Stimulated activated CD8-positive, alpha-beta memory T cell treated with anti-CD3 and anti-CD28 coated beads, Interleukin-7, amount 100 ng/mL, for 1 hour (primary cell): ENCODE data around the gene SLC22A14.
"Not testable (repeated sequence)": the region's sequence is repeated elsewhere in the genome, so short reads cannot be mapped to it uniquely, and the experiment has no call there.

Experiments used
- DNase-seq, 2 donors: peaks; one replicate each; pipeline ENCODE4 v3.0.0-alpha.2; 2020; ENCODE audit warnings: low read depth in 2 of 2

SLC22A14 gene, protein sequence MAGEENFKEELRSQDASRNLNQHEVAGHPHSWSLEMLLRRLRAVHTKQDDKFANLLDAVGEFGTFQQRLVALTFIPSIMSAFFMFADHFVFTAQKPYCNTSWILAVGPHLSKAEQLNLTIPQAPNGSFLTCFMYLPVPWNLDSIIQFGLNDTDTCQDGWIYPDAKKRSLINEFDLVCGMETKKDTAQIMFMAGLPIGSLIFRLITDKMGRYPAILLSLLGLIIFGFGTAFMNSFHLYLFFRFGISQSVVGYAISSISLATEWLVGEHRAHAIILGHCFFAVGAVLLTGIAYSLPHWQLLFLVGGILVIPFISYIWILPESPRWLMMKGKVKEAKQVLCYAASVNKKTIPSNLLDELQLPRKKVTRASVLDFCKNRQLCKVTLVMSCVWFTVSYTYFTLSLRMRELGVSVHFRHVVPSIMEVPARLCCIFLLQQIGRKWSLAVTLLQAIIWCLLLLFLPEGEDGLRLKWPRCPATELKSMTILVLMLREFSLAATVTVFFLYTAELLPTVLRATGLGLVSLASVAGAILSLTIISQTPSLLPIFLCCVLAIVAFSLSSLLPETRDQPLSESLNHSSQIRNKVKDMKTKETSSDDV

DNA sequence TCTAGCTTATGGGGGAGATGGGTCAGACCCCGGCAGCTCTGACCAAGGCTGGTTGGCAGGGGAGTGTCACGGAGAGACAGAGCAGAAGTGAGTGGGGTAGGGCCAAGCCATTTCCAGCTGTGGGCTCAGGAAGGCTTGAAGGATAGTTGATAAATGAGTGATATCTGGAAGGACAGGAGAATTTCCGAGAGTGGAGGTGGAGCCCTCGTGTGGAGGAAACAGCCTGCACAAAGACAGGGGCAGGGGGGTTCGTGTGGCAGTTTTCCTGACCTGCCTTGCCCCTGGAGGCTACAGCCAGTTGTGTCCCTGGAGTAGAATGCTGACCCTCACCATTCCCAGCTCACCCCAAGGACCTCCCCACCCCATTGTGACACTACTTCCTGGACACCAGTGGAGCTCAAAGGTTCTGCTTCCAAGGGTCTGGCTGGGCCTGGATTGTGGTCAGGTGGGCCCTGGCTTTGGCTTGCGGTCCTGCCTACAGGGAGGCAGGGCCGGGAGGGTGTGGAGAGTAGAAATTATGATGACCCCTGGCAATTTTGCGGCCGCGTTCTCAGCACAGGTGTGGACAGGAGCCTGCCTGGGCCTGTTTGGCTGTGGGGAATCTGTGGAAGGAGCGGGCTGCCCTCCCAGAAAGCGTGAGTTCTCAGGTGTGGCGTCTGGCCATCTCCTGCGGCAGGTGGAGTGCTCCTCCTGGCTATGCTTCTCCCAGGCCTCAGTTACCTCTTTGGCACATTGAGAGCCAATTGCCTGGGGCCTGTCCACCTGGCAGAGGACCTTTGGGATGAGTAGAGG, at the start of gene SLC22A14:
Gene SLC22A14 (plus strand): TSS at position 400 of the 792 bp plus-strand sequence. CDS start 23,733 bp downstream, outside the sequence.
- DNase-seq, result no peak

DNA sequence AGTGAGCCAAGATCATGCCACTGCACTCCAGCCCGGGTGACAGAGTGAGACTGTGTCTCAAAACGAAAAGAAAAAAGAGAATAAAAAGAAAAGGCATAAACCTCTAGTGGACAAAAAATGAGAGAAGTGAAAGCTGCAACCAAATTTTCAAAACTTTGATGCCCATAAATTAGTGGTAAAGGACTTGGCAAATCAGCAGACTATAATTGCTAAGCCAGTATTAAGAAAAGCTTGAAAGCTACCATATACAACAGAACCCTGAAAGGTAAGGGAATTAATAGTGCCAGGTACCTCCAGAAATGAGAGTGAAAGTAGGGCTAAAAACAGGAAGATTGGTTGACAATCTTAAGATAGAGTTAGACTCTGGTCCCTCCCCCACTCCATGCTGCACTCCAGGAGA, 49.4 kb upstream of the SLC22A14 start:
- DNase-seq, result no peak

DNA sequence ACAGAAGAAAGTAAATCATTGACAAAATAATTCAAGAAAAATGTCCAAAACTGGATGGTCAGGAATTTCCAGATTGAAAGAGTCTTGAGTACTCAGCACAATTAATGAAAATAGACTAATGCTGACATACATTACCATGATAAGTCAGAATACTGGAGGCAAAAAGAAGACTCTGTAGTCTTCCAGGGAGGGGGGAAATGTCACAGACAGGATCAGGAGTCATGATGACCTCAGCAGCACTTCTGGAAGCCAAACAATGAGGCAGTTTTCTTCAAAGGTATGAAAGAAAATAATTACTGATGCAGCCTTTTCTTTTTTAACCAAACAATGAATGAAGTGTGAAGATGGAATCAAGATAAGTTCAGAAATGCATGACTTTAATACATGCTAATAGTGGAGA, 46.6 kb upstream of the SLC22A14 start:
- no peak for DNase-seq

DNA sequence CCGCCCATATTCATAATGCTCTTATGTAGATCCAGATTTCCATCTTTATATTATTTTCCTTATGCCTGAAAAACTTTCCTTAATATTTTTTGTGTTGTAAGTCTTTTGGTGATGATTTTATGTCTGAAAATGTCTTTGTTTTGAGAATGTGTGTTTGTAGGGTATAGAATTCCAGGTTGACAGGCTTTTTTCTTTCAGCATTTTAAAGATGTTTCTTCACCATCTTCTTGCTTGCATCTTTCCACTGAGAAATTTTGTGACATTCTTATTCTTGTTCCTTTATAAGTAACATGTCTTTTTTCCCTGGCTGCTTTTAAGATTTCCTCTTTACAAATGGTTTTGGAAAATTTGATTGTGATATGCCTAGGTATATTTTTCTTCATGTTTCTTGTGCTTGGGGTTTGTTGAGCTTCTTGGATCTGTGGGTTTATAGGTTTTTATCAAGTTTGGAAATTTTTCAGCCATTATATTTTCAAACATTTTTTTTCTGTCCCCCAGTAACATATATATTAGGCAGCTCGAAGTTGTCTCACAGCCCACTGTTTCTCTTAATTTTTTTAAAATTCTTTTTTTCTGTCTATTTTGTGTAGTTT, 43.6 kb upstream of the SLC22A14 start:
- DNase-seq, result no peak

DNA sequence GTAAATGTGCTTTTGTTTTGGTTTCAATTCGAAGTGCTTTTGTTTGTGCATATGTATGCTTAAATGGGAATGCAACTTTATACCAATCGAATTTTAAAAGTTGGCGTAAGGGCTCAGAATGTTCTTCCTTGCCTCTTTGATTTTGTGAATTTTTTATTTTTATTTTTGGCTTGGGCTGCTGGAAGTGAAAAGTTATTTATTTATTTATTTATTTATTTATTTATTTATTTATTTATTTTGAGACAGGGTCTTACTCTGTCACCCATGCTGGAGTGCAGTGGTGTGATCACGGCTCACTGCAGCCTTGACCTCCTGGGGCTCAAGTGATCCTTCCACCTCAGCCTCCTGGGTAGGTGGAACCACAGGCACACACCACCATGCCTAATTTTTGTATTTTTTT, 39.3 kb upstream of the SLC22A14 start:
- DNase-seq, result not testable (repeated sequence)

DNA sequence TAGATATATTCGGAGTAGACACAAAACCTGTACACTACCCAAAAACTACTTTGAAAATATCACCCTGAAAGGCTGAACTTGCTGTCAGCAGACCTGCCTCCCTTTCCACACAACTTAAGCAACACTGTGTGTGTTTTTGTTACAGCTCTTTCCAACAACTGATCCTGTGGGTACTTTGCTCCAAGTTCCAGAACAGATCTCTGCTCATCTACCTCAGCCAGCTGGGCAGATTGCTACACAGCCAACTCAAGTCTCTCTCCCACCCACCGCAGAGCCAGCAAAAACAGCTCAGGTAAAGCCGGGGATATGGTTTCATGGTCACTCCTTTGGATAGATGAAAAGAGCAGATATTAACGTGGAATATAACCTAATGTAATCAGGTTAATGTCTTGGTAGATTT, 36.2 kb upstream of the SLC22A14 start:
- no peak for DNase-seq

DNA sequence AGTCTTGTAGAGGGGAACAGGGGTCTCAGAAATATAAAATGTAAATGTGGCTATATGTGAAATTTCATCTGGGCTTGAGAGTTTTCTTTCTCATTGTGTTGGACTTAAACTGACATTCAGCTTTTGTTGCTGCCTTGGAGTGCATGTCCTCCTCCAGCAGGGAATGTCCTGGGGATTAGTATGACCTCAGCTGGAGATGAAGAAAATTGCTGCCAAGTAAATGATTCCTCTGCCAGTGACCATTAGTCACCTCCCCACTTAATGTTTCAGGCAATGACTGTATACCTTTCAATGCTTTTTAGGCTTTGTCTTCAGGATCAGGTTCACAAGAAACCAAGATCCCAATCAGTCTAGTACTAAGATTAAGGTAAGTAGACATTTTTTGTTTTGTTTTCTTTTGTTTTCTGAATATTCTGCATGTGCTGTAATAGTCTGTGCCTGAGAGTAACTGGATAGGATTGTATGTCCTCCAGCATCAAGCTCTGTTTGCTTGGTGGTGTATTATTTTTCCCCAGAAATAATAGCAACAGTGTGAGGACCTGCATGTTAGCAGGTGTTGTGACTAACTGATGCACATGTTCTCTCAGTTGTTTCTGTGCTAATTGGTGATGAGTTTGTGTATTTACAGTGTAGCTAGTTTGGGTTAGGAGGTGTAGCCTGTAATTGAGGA, 34.6 kb upstream of the SLC22A14 start:
- DNase-seq, result no peak

- no peak for DNase-seq
Observed at GRCh38 chr3:38250198-38250597, 31.9 kb upstream of the SLC22A14 start.

DNA sequence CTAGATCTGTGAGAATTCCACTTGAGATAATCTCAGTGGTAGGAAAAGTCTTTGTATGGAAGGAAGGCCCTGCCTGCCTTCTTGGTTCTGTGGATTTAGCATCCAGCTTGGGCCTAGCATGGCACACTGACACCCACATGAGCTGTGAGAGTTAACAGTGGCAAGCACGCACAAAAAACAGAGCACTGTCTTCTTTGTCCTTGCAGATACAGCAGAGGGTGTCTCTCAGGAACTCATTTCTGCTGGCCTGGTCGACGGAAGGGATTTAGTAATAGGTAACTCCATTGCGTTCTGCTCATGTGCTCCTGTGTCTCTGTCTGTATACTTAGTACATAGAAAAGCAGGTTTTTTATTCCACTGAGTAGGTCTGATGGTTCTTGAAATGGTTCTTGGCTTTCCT, 30.9 kb upstream of the SLC22A14 start:
- no peak for DNase-seq

DNA sequence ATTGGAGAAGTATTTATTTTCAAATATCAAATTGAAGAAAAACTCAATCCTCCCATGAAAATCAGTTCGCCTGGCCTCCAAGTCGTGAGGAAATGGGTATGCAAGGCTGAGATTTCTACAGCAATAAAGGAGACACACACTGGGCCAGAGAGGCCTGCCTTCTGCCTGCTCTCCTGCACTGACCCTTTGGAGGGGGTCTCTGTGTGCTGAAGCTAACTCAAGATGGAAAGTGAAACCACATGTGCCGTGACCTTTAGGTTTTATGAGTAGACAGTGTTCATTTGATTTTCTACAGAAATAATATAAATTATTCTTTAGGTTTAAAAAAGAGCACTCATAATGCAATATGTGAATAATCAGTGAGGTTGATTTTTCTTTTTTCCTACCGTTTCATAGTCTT, 28.4 kb upstream of the SLC22A14 start:
- no peak for DNase-seq

DNA sequence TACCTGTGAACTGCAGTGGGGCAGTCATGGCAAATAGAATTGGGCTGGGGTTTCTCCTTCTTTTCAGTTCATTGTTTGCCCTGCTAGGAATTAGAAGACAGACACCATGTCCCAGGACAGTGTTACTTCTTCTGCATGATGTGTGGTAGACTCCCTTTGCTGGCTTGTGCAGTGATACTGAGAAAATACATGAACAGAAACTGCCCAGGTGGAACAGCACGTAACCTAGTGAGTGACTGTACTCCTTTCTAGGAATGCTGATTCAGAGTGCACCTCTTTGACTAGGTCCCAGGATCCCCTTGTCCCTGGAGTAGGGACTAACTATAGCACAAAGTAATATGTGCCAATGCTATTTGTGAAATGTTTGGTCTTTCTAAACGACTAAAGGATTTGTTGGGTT, 27.2 kb upstream of the SLC22A14 start:
- no peak for DNase-seq

DNA sequence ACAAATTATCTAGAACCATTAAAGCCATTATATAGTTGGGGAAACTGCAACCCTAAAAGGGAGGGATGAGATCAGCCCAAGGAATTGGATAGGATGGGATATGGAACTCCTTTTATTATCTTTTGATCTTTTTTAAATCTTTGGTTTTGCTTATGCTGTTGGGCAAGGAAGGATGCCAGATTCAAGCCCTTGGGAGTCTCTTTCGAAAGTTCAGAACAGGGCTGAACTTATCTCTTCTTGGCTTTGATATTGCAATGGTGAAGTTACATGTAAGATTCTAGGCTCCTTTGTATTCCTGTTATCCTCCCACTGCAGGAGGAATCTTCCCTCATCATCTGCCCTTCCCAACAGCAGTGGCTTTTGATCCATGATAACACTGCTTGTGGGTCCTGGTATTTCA, 26.5 kb upstream of the SLC22A14 start:
- DNase-seq, result no peak

DNA sequence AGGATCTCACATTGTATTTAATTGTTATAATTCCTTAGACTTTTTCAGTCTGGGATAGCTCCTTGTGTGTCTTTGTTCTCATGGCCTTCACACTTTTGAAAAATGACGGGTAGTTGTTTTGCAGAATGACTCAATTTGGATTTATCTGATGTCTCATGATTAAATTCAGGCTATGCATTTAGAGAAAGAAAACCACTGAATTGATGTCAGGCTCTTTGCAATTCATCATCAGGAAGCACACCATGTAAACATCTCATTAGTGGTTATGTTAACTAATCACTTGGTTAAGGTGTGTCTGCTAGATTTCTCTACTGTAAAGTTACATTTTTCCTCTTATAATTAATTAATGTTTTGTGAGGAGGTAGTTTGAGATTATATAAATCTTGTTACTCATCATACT, 24.5 kb upstream of the SLC22A14 start:
- DNase-seq, result no peak

GRCh38 chr3:38260474-38260873, 21.6 kb upstream of the SLC22A14 start:
- DNase-seq, result no peak

GRCh38 chr3:38264353-38264771, 17.7 kb upstream of the SLC22A14 start:
- DNase-seq, result no peak

DNA sequence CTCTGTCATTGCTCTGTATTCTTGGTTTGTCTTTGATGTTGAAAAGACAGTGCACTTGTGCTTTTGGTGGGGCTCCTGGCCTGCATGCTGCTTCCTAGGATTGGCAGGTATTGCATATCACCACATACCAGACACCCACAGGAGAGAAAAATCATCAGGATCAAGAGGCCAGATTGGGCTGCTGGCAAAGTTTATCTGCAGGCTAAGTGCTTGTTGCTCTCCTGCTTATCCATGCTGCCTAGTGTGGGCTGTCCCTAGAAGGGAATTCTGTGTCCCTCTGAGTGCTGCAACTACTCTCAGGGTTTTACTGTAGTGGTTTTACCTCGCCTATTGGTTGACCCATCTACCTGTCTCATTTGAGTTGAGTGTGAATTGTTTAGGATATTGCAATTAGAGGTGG, 17.3 kb upstream of the SLC22A14 start:
- no peak for DNase-seq

DNA sequence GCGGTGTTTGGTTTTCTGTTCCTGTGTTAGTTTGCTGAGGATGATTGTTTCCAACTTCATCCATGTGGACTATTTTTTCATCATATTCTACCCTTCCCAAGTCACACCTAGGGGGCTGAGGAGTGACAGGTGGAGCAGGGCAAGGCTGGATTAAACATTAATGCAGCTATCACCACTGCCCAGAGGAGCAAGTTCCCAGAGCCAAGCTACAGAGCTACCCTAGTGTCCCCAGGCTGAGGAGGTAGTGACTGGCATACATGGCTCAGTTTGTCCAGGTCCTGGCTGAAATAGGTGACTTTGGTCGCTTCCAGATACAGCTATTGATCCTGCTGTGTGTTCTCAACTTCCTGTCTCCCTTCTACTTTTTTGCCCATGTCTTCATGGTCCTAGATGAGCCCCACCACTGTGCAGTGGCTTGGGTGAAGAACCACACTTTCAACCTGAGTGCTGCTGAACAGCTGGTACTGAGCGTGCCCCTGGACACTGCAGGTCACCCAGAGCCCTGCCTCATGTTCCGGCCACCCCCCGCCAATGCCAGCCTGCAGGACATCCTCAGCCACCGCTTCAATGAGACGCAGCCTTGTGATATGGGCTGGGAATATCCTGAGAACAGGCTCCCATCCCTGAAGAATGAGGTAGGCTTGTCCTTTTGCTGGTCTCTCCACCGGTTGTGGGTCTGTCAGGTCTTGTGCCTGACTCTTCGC, 16.3 kb upstream of the SLC22A14 start, which contains the start of gene SLC22A13:
Gene SLC22A13 (plus strand): TSS at position 209 of the 704 bp plus-strand sequence. CDS start 49 bp downstream, at position 258.
- DNase-seq, result no peak

GRCh38 chr3:38266810-38267209, 15.3 kb upstream of the SLC22A14 start:
- DNase-seq, result no peak

GRCh38 chr3:38267662-38268061, 14.4 kb upstream of the SLC22A14 start:
- DNase-seq, result no peak

DNA sequence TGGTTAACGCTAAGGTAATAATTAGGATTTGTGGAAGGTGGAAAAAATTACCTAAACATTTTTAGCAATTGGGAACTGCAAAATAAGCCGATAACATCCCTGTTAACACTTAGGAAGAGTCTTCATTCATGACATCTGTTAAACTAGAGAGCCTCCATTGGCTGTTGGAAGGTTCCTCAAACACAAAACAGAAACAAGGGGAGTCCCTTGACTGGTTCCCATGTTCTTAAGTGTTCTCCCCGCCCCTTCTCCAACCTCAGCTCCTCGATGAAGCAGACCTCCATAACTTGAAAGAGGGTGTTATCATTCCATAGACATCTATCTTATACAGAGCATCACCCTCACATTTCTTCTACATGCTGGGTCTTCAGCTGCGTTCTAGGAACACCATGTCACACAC, 14.0 kb upstream of the SLC22A14 start:
- no peak for DNase-seq

GRCh38 chr3:38268522-38268921, 13.6 kb upstream of the SLC22A14 start:
- no peak for DNase-seq
